MM.1S (cell line): Measurements from ENCODE around the gene ANXA6.

Source experiments
- DNase-seq: peaks from one replicate; pipeline ENCODE4 v3.0.0-alpha.2; 2015
- H2AFZ ChIP-seq: fragments of 300-600 bp; sonication (generic); 2 replicates; pipeline ENCODE4 v1.6.0; 2016; ENCODE audit warnings: antibody characterized with exemption, low read length
- H3F3A ChIP-seq: fragments of 300-600 bp; sonication (generic); 2 replicates; pipeline ENCODE4 v1.6.1; 2016; ENCODE audit warnings: mild to moderate bottlenecking, antibody characterized with exemption, low read length, moderate library complexity, mixed read lengths; ENCODE audit not compliant: insufficient read depth
- H3K27ac ChIP-seq: fragments of 300-600 bp; sonication (generic); 2 replicates; pipeline ENCODE4 v1.5.1; 2016; ENCODE audit warnings: mild to moderate bottlenecking, low read length
- H3K27me3 ChIP-seq: fragments of 300-600 bp; sonication (generic); replicated peaks from 2 replicates; pipeline ENCODE4 v1.6.0; 2016; ENCODE audit warnings: low read length; ENCODE audit not compliant: insufficient read depth
- H3K36me3 ChIP-seq: fragments of 300-600 bp; sonication (generic); replicated peaks from 2 replicates; pipeline ENCODE4 v1.6.1; 2016; ENCODE audit warnings: mild to moderate bottlenecking, low read length, mixed read lengths; ENCODE audit not compliant: insufficient read depth
- H3K4me1 ChIP-seq: fragments of 300-600 bp; sonication (generic); 2 replicates; pipeline ENCODE4 v1.6.1; 2016; ENCODE audit warnings: low read length, mixed read lengths
- H3K4me2 ChIP-seq: fragments of 300-600 bp; sonication (generic); 2 replicates; pipeline ENCODE4 v1.6.0; 2016; ENCODE audit warnings: low read depth, low read length
- H3K4me3 ChIP-seq: fragments of 300-600 bp; sonication (generic); 2 replicates; pipeline ENCODE4 v1.5.1; 2016; ENCODE audit warnings: low read length, mixed read lengths
- H3K79me2 ChIP-seq: fragments of 300-600 bp; sonication (generic); 2 replicates; pipeline ENCODE4 v1.6.1; 2016; ENCODE audit warnings: mixed run types, low read length, mixed read lengths
- H3K9ac ChIP-seq: fragments of 300-600 bp; sonication (generic); 2 replicates; pipeline ENCODE4 v1.6.1; 2016; ENCODE audit warnings: low read length, mixed read lengths
- H3K9me2 ChIP-seq: fragments of 300-600 bp; sonication (generic); replicated peaks from 2 replicates; pipeline ENCODE4 v1.6.1; 2016; ENCODE audit warnings: mild to moderate bottlenecking, low read length, mixed read lengths; ENCODE audit not compliant: insufficient read depth
- H3K9me3 ChIP-seq: fragments of 300-600 bp; sonication (generic); replicated peaks from 2 replicates; pipeline ENCODE4 v1.6.1; 2016; ENCODE audit warnings: mild to moderate bottlenecking, low read length, mixed read lengths; ENCODE audit not compliant: insufficient read depth
- H4K20me1 ChIP-seq: fragments of 300-600 bp; sonication (generic); 2 replicates; pipeline ENCODE4 v1.6.1; 2016; ENCODE audit warnings: mild to moderate bottlenecking, low read length, moderate library complexity, mixed read lengths; ENCODE audit not compliant: insufficient read depth
- EZH2 ChIP-seq: fragments of 300-600 bp; sonication (generic); optimal IDR thresholded peaks from 2 replicates; pipeline ENCODE3; 2017; ENCODE audit warnings: low read depth, mild to moderate bottlenecking, antibody characterized with exemption, low read length, mixed read lengths
- EZH2phosphoT487 ChIP-seq: fragments of 300-600 bp; sonication (generic); IDR thresholded peaks from 2 replicates; pipeline ENCODE4 v1.6.1; 2018; ENCODE audit warnings: antibody characterized with exemption, low read length
- TF ChIP-seq, protein P1 (sequence below): fragments of 300-600 bp; sonication (generic); IDR thresholded peaks from 2 replicates; pipeline ENCODE4 v1.5.1; 2016; ENCODE audit warnings: antibody characterized with exemption, low read length, mixed read lengths

Gene ANXA6

GRCh38 chr5:151054709-151055108, 102.9 kb downstream of the ANXA6 start:
- Histone ChIP-seq H3F3A (peaks cover 11% of the 10 kb centered on the region), H3K79me2 (peaks cover 7% of the 10 kb centered on the region; the same call in 1 of the 2 replicates), H2AFZ (no peak overlapping the region), H3K9me3 (no peaks in the 10 kb centered on the region), H3K4me1 (peaks cover 15% of the 10 kb centered on the region), H3K27me3 (no peaks in the 10 kb centered on the region), H3K36me3 (no peaks in the 10 kb centered on the region; the same call in none of the 2 replicates), H3K27ac (no peak overlapping the region), H3K9ac (no peak overlapping the region), H3K9me2 (no peaks in the 10 kb centered on the region), H4K20me1 (no peaks in the 10 kb centered on the region), H3K4me3 (no peak overlapping the region), H3K4me2 (no peak overlapping the region)
- no peak for DNase-seq
- TF ChIP-seq EZH2 (no peak), EZH2phosphoT487 (no peak)
- TF ChIP-seq, protein P1, sequence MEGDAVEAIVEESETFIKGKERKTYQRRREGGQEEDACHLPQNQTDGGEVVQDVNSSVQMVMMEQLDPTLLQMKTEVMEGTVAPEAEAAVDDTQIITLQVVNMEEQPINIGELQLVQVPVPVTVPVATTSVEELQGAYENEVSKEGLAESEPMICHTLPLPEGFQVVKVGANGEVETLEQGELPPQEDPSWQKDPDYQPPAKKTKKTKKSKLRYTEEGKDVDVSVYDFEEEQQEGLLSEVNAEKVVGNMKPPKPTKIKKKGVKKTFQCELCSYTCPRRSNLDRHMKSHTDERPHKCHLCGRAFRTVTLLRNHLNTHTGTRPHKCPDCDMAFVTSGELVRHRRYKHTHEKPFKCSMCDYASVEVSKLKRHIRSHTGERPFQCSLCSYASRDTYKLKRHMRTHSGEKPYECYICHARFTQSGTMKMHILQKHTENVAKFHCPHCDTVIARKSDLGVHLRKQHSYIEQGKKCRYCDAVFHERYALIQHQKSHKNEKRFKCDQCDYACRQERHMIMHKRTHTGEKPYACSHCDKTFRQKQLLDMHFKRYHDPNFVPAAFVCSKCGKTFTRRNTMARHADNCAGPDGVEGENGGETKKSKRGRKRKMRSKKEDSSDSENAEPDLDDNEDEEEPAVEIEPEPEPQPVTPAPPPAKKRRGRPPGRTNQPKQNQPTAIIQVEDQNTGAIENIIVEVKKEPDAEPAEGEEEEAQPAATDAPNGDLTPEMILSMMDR: no peak

GRCh38 chr5:151053796-151054462, 103.7 kb downstream of the ANXA6 start:
- no peak for DNase-seq
- Histone ChIP-seq H2AFZ (no peak overlapping the region), H3K4me1 (peaks cover 9% of the 10 kb centered on the region), H3K9me3 (no peaks in the 10 kb centered on the region), H3K4me3 (no peak overlapping the region), H3K36me3 (peaks cover 1% of the 10 kb centered on the region), H3K4me2 (no peak overlapping the region), H3K27ac (no peak overlapping the region), H4K20me1 (no peaks in the 10 kb centered on the region), H3K9ac (no peak overlapping the region), H3F3A (peaks cover 6% of the 10 kb centered on the region), H3K9me2 (no peaks in the 10 kb centered on the region), H3K79me2 (peaks cover 7% of the 10 kb centered on the region; the same call in 1 of the 2 replicates), H3K27me3 (no peaks in the 10 kb centered on the region)
- TF ChIP-seq EZH2phosphoT487: no peak
- TF ChIP-seq EZH2: no peak
- TF ChIP-seq, protein P1: no peak

- Histone ChIP-seq H3K4me2 (no peak overlapping the region), H4K20me1 (no peaks in the 10 kb centered on the region), H3K79me2 (peaks cover 13% of the 10 kb centered on the region; the same call in 1 of the 2 replicates), H3K9me2 (no peaks in the 10 kb centered on the region), H3K36me3 (peaks cover 3% of the 10 kb centered on the region), H3F3A (no peaks in the 10 kb centered on the region), H3K4me3 (no peak overlapping the region), H3K27me3 (no peaks in the 10 kb centered on the region), H2AFZ (no peak overlapping the region), H3K27ac (no peak overlapping the region), H3K9me3 (no peaks in the 10 kb centered on the region), H3K4me1 (no peaks in the 10 kb centered on the region), H3K9ac (no peak overlapping the region)
- TF ChIP-seq, protein P1: no peak
- TF ChIP-seq EZH2: no peak
- no peak for DNase-seq
Measured at GRCh38 chr5:151052836-151053235, 104.7 kb downstream of the ANXA6 start.
